Measurements from ENCODE around the gene OR14I1.

The OR14I1 gene

DNA sequence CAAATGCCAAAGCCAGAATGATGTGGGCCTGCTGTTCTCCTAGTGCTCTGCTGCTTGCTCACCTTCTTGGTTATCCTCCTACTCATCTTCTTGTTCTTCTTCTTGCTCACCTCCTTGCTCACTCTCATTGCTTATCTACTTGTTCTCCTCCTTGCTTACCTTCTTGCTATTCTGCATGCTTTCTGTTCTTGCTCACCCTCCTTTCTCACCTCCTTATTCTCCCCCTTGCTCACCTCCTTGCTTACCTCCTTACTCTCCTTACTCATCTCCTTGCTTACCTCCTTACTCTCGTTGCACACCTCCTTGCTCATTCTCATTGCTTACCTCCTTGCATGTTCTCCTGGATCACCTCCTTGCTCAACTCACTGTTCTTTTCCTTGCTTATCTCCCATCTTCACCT lies at the start of gene OR14I1:
OR14I1 (minus strand) TSS at position 53 of the 400 bp plus-strand sequence.
- no peak for FAIRE-seq

GRCh38 chr1:248751635-248752034 lies 49.1 kb upstream of the OR14I1 start:
- FAIRE-seq = no peak

GRCh38 chr1:248751142-248751541 lies 48.6 kb upstream of the OR14I1 start:
- no peak for FAIRE-seq

- no peak for FAIRE-seq
Observed at GRCh38 chr1:248750496-248750895, 47.9 kb upstream of the OR14I1 start.

GRCh38 chr1:248748211-248748610 lies 45.6 kb upstream of the OR14I1 start:
- no peak for FAIRE-seq

GRCh38 chr1:248740876-248741275 lies 38.3 kb upstream of the OR14I1 start:
- FAIRE-seq = no peak

GRCh38 chr1:248739572-248740205 lies 37.1 kb upstream of the OR14I1 start:
- no peak for FAIRE-seq

GRCh38 chr1:248737457-248737856 lies 34.9 kb upstream of the OR14I1 start:
- FAIRE-seq = no peak

DNA sequence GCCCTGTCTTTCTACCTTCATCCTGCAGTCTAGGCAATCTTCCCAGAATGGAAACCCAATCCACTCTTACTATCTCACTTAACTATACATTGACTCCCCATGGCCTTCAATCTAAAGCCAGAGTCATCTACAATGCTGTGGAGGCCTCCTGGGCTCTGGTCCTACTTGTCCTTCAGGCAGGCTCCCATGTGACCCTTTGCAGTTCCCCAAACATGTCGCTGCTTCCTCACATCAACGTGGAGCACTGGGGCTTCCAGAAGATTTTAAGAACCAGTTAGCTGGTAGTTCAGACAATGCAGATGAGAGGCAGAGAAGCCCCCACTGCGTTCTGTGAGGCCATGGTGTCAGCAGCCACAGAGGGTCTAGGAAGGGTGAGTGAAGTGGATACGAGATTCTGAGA lies 34.4 kb upstream of the OR14I1 start:
- no peak for FAIRE-seq

DNA sequence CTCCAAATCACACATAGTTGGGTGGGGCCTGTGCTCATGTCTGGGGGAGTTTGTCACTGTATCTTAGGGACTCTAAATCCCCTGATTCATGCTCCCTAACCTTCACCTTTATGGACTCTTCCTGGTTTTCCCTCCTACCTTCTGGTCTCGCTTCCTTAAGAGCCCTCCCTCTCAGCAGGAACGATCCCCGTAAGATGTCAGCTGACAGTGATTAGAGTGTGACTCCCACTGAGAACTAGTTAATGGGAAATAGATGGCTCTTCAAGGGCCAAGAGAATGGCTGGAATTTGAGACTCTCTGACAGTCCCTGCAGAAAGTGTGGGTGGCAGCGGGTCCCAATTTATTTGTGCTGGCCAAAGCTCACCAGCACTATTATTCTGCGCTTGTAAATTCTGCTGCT lies 31.0 kb upstream of the OR14I1 start:
- FAIRE-seq = no peak

DNA sequence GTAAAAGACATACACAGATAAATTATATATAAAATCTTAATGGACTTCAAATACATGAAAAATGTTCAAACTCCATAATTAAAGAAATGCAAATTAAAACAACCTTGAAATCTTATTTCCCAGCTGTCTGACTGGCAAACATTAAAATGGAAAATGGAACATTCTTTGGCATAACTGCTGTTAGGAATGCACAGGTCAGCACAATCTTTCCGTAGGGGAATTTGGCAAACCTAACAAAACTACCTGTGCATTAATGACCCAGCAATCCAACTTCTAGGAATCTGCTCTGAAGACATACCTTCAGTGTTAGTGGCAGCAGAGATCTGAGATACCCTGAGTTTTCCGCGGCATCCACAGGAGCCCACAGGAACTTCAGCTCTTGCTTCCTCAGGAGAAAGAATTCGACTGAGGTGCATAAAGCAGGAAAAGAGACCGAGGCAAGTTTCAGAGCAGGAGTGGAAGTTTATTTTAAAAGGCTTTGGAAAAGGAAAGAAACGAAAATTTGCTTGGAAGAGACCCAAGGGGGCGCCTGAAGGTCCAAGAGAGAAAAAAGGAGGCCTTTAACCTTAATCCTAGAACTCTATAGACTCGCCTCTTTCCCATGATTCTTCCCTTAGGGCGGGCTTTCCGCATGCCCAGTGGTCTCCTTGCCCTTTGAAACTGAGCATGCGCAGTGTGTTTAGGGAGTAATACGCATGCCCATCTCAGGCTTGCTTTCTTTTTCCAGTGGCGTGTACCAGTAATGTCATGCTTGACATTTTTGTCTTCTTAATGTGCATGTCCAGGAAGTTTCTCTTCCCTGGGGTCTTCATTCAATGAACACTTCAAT lies 28.2 kb upstream of the OR14I1 start:
- FAIRE-seq = no peak

GRCh38 chr1:248714248-248714647 lies 11.7 kb upstream of the OR14I1 start:
- FAIRE-seq = no peak

DNA sequence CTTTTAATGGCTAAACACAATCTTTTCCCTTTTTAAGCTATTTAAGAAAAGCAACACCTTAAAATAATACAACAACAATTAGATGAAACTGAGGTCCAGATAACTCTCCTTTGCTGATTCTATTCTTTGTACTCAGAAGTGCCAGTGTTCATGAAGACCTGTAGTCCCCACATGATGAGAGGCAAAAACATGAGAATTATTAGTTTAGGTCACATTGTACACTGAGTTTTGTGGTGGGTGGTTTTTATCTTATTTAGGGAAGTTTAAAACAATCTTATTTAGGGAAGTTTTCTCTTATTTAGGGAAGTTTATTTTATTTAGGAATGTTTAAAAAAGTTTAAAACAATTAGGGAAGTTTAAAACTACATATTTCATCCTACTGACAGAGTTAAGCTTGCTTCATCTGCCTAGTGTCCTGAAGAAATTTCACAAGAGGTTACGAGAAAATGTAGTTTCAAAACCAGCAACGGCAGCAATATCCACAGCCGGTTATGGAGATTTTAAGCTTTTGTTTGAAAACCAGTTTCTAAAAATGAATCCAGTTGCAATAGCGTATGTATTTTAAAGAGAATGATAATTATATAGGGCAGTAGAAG lies 7.8 kb upstream of the OR14I1 start:
- FAIRE-seq = no peak

GRCh38 chr1:248704606-248705005 lies 2.0 kb upstream of the OR14I1 start:
- no peak for FAIRE-seq

DNA sequence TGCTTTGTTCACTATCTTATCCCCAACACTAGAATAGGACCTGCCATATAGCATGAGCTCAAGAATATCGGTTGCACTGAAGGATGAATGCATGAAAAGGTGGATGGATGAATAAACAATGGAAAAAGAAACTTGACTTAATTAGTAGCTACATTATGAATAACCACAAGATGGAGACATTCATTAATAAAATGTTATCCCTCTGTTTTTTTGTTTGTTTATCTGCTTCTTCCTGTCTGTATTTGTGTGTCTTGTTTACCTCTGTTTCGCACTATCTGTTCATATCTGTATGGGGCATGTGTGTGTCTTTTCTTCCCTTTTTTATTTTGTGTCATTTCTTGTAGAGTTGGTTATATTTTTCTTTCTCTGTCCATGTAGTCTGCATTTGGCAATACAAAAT lies 1.1 kb upstream of the OR14I1 start:
- FAIRE-seq = no peak

GRCh38 chr1:248699099-248699498 lies 3.5 kb downstream of the OR14I1 start:
- FAIRE-seq = no peak

GRCh38 chr1:248697907-248698306 lies 4.7 kb downstream of the OR14I1 start:
- no peak for FAIRE-seq

DNA sequence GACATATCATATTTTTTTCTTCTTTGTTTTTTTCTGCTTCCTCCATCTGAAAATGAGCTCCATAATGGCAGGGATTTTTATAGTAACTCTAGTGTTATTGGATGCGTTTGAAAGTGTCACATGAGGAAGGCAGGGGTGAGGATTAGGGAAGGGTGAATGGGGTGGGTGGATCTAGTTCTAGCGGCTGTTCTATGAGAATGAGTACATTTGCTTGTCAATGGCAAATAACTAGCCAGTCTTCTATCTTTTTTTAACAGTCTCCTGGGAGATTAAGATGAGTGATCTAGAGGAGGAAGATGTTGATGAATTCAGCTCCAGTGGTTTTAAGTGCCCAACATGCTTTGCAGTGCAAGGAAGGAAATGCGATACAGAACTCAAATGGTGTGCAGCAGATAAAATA lies 5.8 kb downstream of the OR14I1 start:
- no peak for FAIRE-seq

DNA sequence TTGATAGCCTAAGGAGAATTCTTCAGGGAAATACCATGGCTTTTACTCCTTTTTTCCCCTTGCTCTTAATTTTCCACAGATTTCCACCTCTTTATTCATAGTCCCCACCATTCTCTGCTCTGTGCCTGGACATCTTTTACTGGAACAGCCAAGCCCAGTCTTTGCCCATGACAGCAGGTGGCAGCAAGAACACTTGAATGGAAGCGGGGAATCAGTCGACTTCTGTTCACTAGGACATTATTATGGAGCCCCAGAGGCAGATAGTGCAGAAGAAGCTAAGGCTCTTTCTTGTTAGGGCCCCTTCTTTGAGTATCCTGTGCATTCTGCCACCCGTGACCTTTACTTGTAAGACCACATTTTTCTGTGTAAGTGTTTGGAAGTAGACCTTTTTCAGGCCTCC lies 6.3 kb downstream of the OR14I1 start:
- no peak for FAIRE-seq

GRCh38 chr1:248695451-248696132 lies 7.0 kb downstream of the OR14I1 start:
- FAIRE-seq = no peak

DNA sequence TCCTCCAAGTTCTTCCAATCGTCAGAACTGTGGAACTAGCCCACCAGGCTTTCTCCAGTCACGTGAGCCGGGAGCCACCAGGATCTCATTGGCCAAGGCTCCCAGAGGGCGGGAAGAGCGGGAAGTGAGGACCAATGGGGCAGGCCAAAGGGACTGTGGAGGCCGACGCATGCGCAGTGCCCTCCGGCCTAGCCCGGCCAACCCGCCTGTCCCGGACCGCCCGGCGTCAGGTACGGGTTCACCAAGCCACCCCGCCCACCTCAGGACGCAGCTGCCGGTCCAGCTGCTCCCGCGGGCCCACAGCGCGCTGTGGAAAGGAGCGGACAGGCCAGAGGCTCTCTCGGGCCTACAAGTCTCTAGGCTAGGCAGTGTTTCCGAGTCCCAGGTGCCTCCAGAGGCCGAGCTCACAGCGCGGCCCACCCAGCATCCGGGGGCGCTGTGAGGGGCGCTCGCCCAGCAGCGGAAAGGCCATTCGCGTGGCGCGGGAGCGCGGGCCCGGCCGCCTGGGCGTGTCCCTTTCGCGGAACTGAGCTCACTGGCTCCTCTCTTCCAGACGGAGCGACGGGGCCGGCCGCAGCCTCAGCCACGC lies 10.9 kb downstream of the OR14I1 start:
- FAIRE-seq = no peak

DNA sequence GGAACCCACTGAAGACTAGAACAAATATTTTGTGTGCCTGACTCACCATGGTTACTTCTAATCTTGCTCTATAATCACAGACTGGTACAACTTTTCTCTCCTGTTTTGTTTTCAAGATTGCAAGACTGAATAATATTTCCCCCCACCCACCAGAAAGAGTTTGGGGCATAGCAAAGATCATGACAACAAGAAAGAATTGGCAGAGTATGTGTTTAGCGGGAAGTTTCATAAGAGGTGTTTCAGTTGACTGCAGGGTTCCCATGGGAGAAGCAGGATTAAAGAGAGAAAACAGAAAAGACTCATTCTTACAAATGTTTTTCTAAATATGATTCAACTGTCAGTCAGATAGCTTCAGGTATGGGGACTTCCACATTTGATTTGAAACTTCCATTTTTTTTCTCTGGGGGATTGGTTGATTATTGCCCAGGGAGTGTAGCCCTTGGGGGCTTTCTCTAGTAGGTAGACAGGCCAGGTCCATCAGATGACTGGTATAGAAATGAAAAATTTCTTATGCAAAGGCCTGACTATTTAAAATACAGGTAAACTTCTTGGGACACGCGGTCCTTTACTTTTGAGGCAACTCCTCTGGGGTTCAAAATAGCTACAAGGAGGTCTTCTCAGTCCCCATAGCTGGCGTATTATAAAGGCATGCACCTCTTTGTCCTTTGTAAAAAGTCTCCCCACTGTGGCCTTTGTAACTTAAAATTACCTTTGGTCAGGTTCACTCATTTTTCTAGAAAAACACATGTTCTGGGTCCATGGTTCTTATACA lies 13.9 kb downstream of the OR14I1 start:
- FAIRE-seq = no peak

All from colon (tissue), 2 donors.